HEK293 (cell line): ENCODE results near the gene TMC4.

Experiments used
- CTCF ChIA-PET: fragments of 350-600 bp; formaldehyde crosslinking; extraction: SDS; loops from one replicate; lab custom pipeline; 2021; ENCODE audit warnings: antibody characterized with exemption; lab: Yijun Ruan, JAX
- POLR2A ChIA-PET: fragments of 300-600 bp; formaldehyde crosslinking; extraction: SDS; loops from one replicate; lab custom pipeline; 2020; ENCODE audit warnings: antibody characterized with exemption, inconsistent platforms; lab: Yijun Ruan, JAX
- H3K27ac ChIP-seq: fragments of 200-500 bp; sonication (Bioruptor generic); 2 replicates; pipeline ENCODE4 v1.5.1; 2014; ENCODE audit warnings: low read depth, low read length, control low read depth, inconsistent platforms; ENCODE audit errors: extremely low read depth
- H3K36me3 ChIP-seq, 2 experiments: fragments of 200-500 bp in 1 of 2; sonication (Bioruptor generic) in 1 of 2; 1 replicate in 1 of 2; 2 replicates in 1 of 2; pipeline ENCODE4 v1.5.1; 2014 to 2017; ENCODE audit warnings: inconsistent platforms in 2 of 2, low read length in 2 of 2; ENCODE audit not compliant: control insufficient read depth in 2 of 2, insufficient read depth in 1 of 2
- H3K4me1 ChIP-seq: fragments of 200-500 bp; sonication (Bioruptor generic); 2 replicates; pipeline ENCODE4 v1.5.1; 2014; ENCODE audit warnings: mild to moderate bottlenecking, low read length, inconsistent platforms; ENCODE audit not compliant: control insufficient read depth, insufficient read depth
- H3K4me3 ChIP-seq: 2 replicates; pipeline ENCODE4 v1.5.1; 2011; ENCODE audit warnings: low read depth, mild to moderate bottlenecking, control low read depth, low read length, moderate library complexity
- H3K9me3 ChIP-seq: fragments of 200-500 bp; sonication (Bioruptor generic); 2 replicates; pipeline ENCODE4 v1.5.1; 2014; ENCODE audit warnings: low read depth, low read length, inconsistent platforms; ENCODE audit not compliant: control insufficient read depth, insufficient read depth
- BCL11A ChIP-seq: fragments of 450-650 bp; formaldehyde crosslinking; IDR thresholded peaks from 2 replicates; pipeline ENCODE4 v1.5.1; 2016; ENCODE audit warnings: low read depth, missing biosample characterization, missing genetic modification characterization
- GLIS1 ChIP-seq: fragments of 450-650 bp; formaldehyde crosslinking; IDR thresholded peaks from 2 replicates; pipeline ENCODE4 v1.5.1; 2016; ENCODE audit warnings: missing biosample characterization, missing genetic modification characterization
- OSR2 ChIP-seq: fragments of 450-650 bp; formaldehyde crosslinking; IDR thresholded peaks from 2 replicates; pipeline ENCODE4 v1.5.1; 2016; ENCODE audit warnings: missing biosample characterization, missing genetic modification characterization
- RBAK ChIP-seq: fragments of 450-650 bp; formaldehyde crosslinking; IDR thresholded peaks from 2 replicates; pipeline ENCODE4 v1.5.1; 2016; ENCODE audit warnings: missing biosample characterization, missing genetic modification characterization
- SP7 ChIP-seq: fragments of 450-650 bp; formaldehyde crosslinking; IDR thresholded peaks from 2 replicates; pipeline ENCODE4 v1.5.1; 2016; ENCODE audit warnings: missing biosample characterization, missing genetic modification characterization
- ZBTB49 ChIP-seq: fragments of 450-650 bp; formaldehyde crosslinking; IDR thresholded peaks from 2 replicates; pipeline ENCODE4 v1.5.1; 2016; ENCODE audit warnings: missing biosample characterization, missing genetic modification characterization, low read depth
- ZFP41 ChIP-seq: fragments of 450-650 bp; formaldehyde crosslinking; IDR thresholded peaks from 2 replicates; pipeline ENCODE4 v1.5.1; 2016; ENCODE audit warnings: missing biosample characterization, missing genetic modification characterization, borderline replicate concordance
- ZIC2 ChIP-seq: fragments of 450-650 bp; formaldehyde crosslinking; IDR thresholded peaks from 2 replicates; pipeline ENCODE4 v1.5.1; 2016; ENCODE audit warnings: missing biosample characterization, missing genetic modification characterization
- ZNF112 ChIP-seq: fragments of 450-650 bp; formaldehyde crosslinking; IDR thresholded peaks from 2 replicates; pipeline ENCODE4 v1.5.0; 2017; ENCODE audit warnings: missing biosample characterization, missing genetic modification characterization
- ZNF324 ChIP-seq: fragments of 450-650 bp; formaldehyde crosslinking; IDR thresholded peaks from 2 replicates; pipeline ENCODE4 v1.5.1; 2016; ENCODE audit warnings: missing biosample characterization, missing genetic modification characterization
- ZNF423 ChIP-seq: fragments of 450-650 bp; formaldehyde crosslinking; IDR thresholded peaks from 2 replicates; pipeline ENCODE4 v1.5.1; 2016; ENCODE audit warnings: missing biosample characterization, missing genetic modification characterization
- ZNF48 ChIP-seq: fragments of 450-650 bp; formaldehyde crosslinking; IDR thresholded peaks from 2 replicates; pipeline ENCODE4 v1.5.1; 2016; ENCODE audit warnings: missing biosample characterization, missing genetic modification characterization
- ZNF548 ChIP-seq: fragments of 450-650 bp; formaldehyde crosslinking; IDR thresholded peaks from 2 replicates; pipeline ENCODE4 v1.5.1; 2016; ENCODE audit warnings: missing biosample characterization, missing genetic modification characterization
- ZNF621 ChIP-seq: fragments of 450-650 bp; formaldehyde crosslinking; IDR thresholded peaks from 2 replicates; pipeline ENCODE4 v1.5.1; 2017; ENCODE audit warnings: missing biosample characterization, missing genetic modification characterization
- ZNF626 ChIP-seq: fragments of 450-650 bp; sonication (Bioruptor Pico); formaldehyde crosslinking; IDR thresholded peaks from 2 replicates; pipeline ENCODE4 v1.5.1; 2018; ENCODE audit warnings: missing biosample characterization, missing genetic modification characterization, inconsistent platforms
- TF ChIP-seq, protein P1 (sequence below): fragments of 450-650 bp; formaldehyde crosslinking; IDR thresholded peaks from 2 replicates; pipeline ENCODE4 v1.5.1; 2017; ENCODE audit warnings: missing biosample characterization, missing genetic modification characterization
- TF ChIP-seq, protein P2 (sequence below): fragments of 450-650 bp; formaldehyde crosslinking; IDR thresholded peaks from 2 replicates; pipeline ENCODE4 v1.5.1; 2016; ENCODE audit warnings: missing biosample characterization, missing genetic modification characterization
- TF ChIP-seq, protein P3 (sequence below): fragments of 450-650 bp; formaldehyde crosslinking; conservative IDR thresholded peaks from 2 replicates; pipeline ENCODE4 v1.5.1; 2016; ENCODE audit warnings: low read depth, missing biosample characterization, missing genetic modification characterization
- TF ChIP-seq, protein P4 (sequence below): fragments of 450-650 bp; formaldehyde crosslinking; IDR thresholded peaks from 2 replicates; pipeline ENCODE4 v1.5.1; 2016; ENCODE audit warnings: missing biosample characterization, missing genetic modification characterization

The TMC4 gene

GRCh38 chr19:54169149-54169740, 3.7 kb downstream of the TMC4 start:
- Histone ChIP-seq H3K27ac (no peak overlapping the region), H3K4me3 (no peak overlapping the region), H3K9me3 (no peaks in the 10 kb centered on the region), H3K36me3 (no peaks in the 10 kb centered on the region), H3K4me1 (no peaks in the 10 kb centered on the region)
- ChIA-PET POLR2A (interaction anchor here (0.7 to 1.4 kb wide), 3 partner anchors 9 to 128 kb away, joined by 3 to 6 read pairs (median 4); partner anchors contain the start of genes LENG1 and MBOAT7), CTCF (interaction anchor here (0.7 to 4.6 kb wide), 8 partner anchors 10 to 258 kb away, joined by 3 to 18 read pairs (median 6); partner anchors contain the start of genes CNOT3, LENG1 and MBOAT7)
- no peak for TF ChIP-seq OSR2 (tag by site-specific recombination)
- TF ChIP-seq ZNF423 (tag by site-specific recombination) = no peak
- TF ChIP-seq ZNF324 (tag by site-specific recombination) = no peak
- TF ChIP-seq BCL11A (tag by site-specific recombination) = no peak
- TF ChIP-seq, protein P1, sequence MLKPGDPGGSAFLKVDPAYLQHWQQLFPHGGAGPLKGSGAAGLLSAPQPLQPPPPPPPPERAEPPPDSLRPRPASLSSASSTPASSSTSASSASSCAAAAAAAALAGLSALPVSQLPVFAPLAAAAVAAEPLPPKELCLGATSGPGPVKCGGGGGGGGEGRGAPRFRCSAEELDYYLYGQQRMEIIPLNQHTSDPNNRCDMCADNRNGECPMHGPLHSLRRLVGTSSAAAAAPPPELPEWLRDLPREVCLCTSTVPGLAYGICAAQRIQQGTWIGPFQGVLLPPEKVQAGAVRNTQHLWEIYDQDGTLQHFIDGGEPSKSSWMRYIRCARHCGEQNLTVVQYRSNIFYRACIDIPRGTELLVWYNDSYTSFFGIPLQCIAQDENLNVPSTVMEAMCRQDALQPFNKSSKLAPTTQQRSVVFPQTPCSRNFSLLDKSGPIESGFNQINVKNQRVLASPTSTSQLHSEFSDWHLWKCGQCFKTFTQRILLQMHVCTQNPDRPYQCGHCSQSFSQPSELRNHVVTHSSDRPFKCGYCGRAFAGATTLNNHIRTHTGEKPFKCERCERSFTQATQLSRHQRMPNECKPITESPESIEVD (tag by site-specific recombination) = no peak
- no peak for TF ChIP-seq ZNF112 (tag by site-specific recombination)

DNA sequence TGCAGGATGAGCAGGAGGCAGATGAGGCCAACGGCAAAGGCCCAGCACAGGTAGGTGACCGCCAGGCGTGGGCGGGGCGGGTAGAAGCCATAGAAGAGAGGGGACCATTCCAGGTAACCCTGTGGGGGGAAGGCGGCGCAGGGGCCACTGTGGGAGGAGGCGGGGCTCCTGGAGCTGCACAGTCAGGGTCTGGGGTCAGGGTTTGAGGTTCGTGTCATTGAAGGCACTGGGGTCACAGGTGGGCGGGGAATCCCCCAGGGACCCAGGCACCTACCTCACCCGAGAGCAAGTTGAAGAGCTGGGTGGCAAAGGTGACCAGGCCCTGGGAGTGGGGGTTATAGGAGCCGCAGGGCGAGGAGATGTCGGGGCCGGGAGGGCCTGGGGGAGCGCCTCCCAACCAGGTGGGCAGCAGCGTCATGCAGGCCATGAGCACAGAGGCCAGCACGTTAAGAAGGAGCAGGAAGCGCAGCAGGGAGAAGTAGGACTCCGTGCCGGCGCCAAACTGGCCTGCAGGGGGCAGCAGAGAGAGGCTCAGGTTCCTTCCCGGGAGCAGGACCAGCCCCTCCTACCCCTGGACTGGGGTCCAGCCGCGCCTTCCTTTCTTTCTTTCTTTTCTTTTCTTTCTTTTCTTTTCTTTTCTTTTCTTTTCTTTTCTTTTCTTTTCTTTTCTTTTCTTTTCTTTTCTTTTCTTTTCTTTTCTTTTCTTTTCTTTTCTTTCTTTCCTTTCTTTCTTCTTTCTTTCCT, 4.6 kb downstream of the TMC4 start:
- H3K9me3 ChIP-seq = no peaks in the 10 kb centered on the region
- no peaks in the 10 kb centered on the region for H3K4me1 ChIP-seq
- POLR2A ChIA-PET = interaction anchor here (1.4 to 2.6 kb wide), 3 partner anchors 8 to 31 kb away, joined by 6 to 17 read pairs (median 7); partner anchors contain the start of genes CNOT3, LENG1 and MBOAT7
- H3K27ac ChIP-seq = no peak overlapping the region
- CTCF ChIA-PET = interaction anchor here (0.9 to 4.6 kb wide), 10 partner anchors 8 to 223 kb away, joined by 3 to 18 read pairs (median 7); partner anchors contain the start of genes CNOT3, LENG1 and MBOAT7
- H3K36me3 ChIP-seq = no peaks in the 10 kb centered on the region
- no peak overlapping the region for H3K4me3 ChIP-seq
- TF ChIP-seq ZNF548 (tag by site-specific recombination) = no peak
- TF ChIP-seq ZNF48 (tag by site-specific recombination) = no peak
- TF ChIP-seq, protein P2, sequence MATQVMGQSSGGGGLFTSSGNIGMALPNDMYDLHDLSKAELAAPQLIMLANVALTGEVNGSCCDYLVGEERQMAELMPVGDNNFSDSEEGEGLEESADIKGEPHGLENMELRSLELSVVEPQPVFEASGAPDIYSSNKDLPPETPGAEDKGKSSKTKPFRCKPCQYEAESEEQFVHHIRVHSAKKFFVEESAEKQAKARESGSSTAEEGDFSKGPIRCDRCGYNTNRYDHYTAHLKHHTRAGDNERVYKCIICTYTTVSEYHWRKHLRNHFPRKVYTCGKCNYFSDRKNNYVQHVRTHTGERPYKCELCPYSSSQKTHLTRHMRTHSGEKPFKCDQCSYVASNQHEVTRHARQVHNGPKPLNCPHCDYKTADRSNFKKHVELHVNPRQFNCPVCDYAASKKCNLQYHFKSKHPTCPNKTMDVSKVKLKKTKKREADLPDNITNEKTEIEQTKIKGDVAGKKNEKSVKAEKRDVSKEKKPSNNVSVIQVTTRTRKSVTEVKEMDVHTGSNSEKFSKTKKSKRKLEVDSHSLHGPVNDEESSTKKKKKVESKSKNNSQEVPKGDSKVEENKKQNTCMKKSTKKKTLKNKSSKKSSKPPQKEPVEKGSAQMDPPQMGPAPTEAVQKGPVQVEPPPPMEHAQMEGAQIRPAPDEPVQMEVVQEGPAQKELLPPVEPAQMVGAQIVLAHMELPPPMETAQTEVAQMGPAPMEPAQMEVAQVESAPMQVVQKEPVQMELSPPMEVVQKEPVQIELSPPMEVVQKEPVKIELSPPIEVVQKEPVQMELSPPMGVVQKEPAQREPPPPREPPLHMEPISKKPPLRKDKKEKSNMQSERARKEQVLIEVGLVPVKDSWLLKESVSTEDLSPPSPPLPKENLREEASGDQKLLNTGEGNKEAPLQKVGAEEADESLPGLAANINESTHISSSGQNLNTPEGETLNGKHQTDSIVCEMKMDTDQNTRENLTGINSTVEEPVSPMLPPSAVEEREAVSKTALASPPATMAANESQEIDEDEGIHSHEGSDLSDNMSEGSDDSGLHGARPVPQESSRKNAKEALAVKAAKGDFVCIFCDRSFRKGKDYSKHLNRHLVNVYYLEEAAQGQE (tag by site-specific recombination) = no peak
- TF ChIP-seq ZBTB49 (tag by site-specific recombination) = no peak
- no peak for TF ChIP-seq ZNF621 (tag by site-specific recombination)
- TF ChIP-seq GLIS1 = peak; percentile 40; the same call in 1 of the 2 replicates
- TF ChIP-seq ZNF626 = no peak
- TF ChIP-seq ZFP41 (tag by site-specific recombination) = no peak
- TF ChIP-seq, protein P3, sequence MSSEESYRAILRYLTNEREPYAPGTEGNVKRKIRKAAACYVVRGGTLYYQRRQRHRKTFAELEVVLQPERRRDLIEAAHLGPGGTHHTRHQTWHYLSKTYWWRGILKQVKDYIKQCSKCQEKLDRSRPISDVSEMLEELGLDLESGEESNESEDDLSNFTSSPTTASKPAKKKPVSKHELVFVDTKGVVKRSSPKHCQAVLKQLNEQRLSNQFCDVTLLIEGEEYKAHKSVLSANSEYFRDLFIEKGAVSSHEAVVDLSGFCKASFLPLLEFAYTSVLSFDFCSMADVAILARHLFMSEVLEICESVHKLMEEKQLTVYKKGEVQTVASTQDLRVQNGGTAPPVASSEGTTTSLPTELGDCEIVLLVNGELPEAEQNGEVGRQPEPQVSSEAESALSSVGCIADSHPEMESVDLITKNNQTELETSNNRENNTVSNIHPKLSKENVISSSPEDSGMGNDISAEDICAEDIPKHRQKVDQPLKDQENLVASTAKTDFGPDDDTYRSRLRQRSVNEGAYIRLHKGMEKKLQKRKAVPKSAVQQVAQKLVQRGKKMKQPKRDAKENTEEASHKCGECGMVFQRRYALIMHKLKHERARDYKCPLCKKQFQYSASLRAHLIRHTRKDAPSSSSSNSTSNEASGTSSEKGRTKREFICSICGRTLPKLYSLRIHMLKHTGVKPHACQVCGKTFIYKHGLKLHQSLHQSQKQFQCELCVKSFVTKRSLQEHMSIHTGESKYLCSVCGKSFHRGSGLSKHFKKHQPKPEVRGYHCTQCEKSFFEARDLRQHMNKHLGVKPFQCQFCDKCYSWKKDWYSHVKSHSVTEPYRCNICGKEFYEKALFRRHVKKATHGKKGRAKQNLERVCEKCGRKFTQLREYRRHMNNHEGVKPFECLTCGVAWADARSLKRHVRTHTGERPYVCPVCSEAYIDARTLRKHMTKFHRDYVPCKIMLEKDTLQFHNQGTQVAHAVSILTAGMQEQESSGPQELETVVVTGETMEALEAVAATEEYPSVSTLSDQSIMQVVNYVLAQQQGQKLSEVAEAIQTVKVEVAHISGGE (tag by site-specific recombination) = 0 out of 2 replicates have a peak, but pooled peaks have one; percentile 12
- TF ChIP-seq ZIC2 = 0 out of 2 replicates have a peak, but pooled peaks have one; percentile 12
- TF ChIP-seq, protein P4, sequence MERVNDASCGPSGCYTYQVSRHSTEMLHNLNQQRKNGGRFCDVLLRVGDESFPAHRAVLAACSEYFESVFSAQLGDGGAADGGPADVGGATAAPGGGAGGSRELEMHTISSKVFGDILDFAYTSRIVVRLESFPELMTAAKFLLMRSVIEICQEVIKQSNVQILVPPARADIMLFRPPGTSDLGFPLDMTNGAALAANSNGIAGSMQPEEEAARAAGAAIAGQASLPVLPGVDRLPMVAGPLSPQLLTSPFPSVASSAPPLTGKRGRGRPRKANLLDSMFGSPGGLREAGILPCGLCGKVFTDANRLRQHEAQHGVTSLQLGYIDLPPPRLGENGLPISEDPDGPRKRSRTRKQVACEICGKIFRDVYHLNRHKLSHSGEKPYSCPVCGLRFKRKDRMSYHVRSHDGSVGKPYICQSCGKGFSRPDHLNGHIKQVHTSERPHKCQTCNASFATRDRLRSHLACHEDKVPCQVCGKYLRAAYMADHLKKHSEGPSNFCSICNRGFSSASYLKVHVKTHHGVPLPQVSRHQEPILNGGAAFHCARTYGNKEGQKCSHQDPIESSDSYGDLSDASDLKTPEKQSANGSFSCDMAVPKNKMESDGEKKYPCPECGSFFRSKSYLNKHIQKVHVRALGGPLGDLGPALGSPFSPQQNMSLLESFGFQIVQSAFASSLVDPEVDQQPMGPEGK (tag by site-specific recombination) = peak; percentile 18; the same call in 1 of the 2 replicates
- no peak for TF ChIP-seq SP7
- TF ChIP-seq RBAK (tag by site-specific recombination) = no peak
